Measurements from ENCODE around the gene RUNX2. TPM values are rescaled to one million over a fixed set of nuclear protein-coding genes. Genes with fewer than 3 reads are reported as not detected.

Gene RUNX2
- total and polyA plus RNA-seq, 2 of the 8 experiments (the other 6 are each of a cell fraction or from before 2014, with no cell fraction given): 0.26 to 1.2 TPM

Other genes with a start within 250 kb of the RUNX2 start
- 18.8 and 25.0 TPM in 2 replicates for gene SUPT3H, start 49.6 kb downstream of the RUNX2 start, total RNA-seq (2021; fragmentation: NEBNext Ultra II Directional; extraction: Animal tissue kit (Norgen Biotek cat#: 25700))
- gene SUPT3H, start 49.6 kb downstream of the RUNX2 start, polyA plus RNA-seq (2011; rRNA removed): 14.7 and 23.0 TPM in 2 replicates

Data from H1 (cell line).